HepG2 (cell line): Measurements from ENCODE around the gene SBK1. TPM values are rescaled to one million over a fixed set of nuclear protein-coding genes. Genes with fewer than 3 reads are reported as not detected.

Experiments used
- FOXK2 ChIP-seq: fragments of 450-650 bp; IDR thresholded peaks from 2 replicates; pipeline ENCODE4 v1.6.1; 2016
- RFX1 ChIP-seq: fragments of 450-650 bp; IDR thresholded peaks from 2 replicates; pipeline ENCODE4 v1.6.1; 2017
- TCF7 ChIP-seq: sonication (generic); IDR thresholded peaks from 2 replicates; pipeline ENCODE4 v1.6.1; 2016; ENCODE audit warnings: antibody characterized with exemption, low read depth
- ZNF510 ChIP-seq: sonication (generic); formaldehyde crosslinking; IDR thresholded peaks from 2 replicates; pipeline ENCODE4 v1.4.0; 2020; ENCODE audit warnings: low read depth, mild to moderate bottlenecking, missing genetic modification reagents
- ZNF724P ChIP-seq: sonication (generic); formaldehyde crosslinking; IDR thresholded peaks from 2 replicates; pipeline ENCODE4 v1.8.0; 2022; ENCODE audit warnings: missing genetic modification reagents, borderline replicate concordance
- polyA plus RNA-seq, 8 experiments: library from polyadenylated mRNA; depleted of rRNA in 3 of 8; stranded (reverse) in 7 of 8; unstranded in 1 of 8; fragments of >200 nt; fragmentation: Illumina TruSeq in 4 of 8; extraction: Trizol in 4 of 8; gene quantifications; 2 replicates each; pipeline versions ENCODE4 v1.2.1 to v1.2.3, GENCODE V29; 2011 to 2016; ENCODE audit warnings: low read depth in 4 of 8, missing spikeins in 1 of 8, mixed read lengths in 1 of 8; ENCODE audit not compliant: insufficient read depth in 1 of 8
- total RNA-seq, 5 experiments: library from RNA; depleted of rRNA; stranded (reverse); fragments of >200 nt; fragmentation: Illumina TruSeq; extraction: Trizol; gene quantifications; 2 replicates each; pipeline ENCODE4 v1.2.3, GENCODE V29; 2016; ENCODE audit warnings: low read depth in 1 of 5
- TF ChIP-seq, protein P1 (sequence below): sonication (generic); formaldehyde crosslinking; IDR thresholded peaks from 2 replicates; pipeline ENCODE4 v1.4.0; 2020; ENCODE audit warnings: missing genetic modification reagents
- TF ChIP-seq, protein P2 (sequence below): sonication (generic); formaldehyde crosslinking; IDR thresholded peaks from 2 replicates; pipeline ENCODE4 v1.5.0; 2020; ENCODE audit warnings: mild to moderate bottlenecking, missing genetic modification reagents, borderline replicate concordance
- TF ChIP-seq, protein P3 (sequence below): IDR thresholded peaks from 2 replicates; pipeline ENCODE4 v1.6.1; 2016

Gene SBK1
- total and polyA plus RNA-seq, 2 of the 13 experiments (the other 11 are each of a cell fraction or from before 2014, with no cell fraction given) = 0.15 to 0.17 TPM

GRCh38 chr16:28257256-28257655 lies 35.1 kb upstream of the SBK1 start (continued):
- TF ChIP-seq, protein P1, sequence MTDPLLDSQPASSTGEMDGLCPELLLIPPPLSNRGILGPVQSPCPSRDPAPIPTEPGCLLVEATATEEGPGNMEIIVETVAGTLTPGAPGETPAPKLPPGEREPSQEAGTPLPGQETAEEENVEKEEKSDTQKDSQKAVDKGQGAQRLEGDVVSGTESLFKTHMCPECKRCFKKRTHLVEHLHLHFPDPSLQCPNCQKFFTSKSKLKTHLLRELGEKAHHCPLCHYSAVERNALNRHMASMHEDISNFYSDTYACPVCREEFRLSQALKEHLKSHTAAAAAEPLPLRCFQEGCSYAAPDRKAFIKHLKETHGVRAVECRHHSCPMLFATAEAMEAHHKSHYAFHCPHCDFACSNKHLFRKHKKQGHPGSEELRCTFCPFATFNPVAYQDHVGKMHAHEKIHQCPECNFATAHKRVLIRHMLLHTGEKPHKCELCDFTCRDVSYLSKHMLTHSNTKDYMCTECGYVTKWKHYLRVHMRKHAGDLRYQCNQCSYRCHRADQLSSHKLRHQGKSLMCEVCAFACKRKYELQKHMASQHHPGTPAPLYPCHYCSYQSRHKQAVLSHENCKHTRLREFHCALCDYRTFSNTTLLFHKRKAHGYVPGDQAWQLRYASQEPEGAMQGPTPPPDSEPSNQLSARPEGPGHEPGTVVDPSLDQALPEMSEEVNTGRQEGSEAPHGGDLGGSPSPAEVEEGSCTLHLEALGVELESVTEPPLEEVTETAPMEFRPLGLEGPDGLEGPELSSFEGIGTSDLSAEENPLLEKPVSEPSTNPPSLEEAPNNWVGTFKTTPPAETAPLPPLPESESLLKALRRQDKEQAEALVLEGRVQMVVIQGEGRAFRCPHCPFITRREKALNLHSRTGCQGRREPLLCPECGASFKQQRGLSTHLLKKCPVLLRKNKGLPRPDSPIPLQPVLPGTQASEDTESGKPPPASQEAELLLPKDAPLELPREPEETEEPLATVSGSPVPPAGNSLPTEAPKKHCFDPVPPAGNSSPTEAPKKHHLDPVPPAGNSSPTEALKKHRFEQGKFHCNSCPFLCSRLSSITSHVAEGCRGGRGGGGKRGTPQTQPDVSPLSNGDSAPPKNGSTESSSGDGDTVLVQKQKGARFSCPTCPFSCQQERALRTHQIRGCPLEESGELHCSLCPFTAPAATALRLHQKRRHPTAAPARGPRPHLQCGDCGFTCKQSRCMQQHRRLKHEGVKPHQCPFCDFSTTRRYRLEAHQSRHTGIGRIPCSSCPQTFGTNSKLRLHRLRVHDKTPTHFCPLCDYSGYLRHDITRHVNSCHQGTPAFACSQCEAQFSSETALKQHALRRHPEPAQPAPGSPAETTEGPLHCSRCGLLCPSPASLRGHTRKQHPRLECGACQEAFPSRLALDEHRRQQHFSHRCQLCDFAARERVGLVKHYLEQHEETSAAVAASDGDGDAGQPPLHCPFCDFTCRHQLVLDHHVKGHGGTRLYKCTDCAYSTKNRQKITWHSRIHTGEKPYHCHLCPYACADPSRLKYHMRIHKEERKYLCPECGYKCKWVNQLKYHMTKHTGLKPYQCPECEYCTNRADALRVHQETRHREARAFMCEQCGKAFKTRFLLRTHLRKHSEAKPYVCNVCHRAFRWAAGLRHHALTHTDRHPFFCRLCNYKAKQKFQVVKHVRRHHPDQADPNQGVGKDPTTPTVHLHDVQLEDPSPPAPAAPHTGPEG (CRISPR knock-in tag) = no peak
- TF ChIP-seq, protein P2, sequence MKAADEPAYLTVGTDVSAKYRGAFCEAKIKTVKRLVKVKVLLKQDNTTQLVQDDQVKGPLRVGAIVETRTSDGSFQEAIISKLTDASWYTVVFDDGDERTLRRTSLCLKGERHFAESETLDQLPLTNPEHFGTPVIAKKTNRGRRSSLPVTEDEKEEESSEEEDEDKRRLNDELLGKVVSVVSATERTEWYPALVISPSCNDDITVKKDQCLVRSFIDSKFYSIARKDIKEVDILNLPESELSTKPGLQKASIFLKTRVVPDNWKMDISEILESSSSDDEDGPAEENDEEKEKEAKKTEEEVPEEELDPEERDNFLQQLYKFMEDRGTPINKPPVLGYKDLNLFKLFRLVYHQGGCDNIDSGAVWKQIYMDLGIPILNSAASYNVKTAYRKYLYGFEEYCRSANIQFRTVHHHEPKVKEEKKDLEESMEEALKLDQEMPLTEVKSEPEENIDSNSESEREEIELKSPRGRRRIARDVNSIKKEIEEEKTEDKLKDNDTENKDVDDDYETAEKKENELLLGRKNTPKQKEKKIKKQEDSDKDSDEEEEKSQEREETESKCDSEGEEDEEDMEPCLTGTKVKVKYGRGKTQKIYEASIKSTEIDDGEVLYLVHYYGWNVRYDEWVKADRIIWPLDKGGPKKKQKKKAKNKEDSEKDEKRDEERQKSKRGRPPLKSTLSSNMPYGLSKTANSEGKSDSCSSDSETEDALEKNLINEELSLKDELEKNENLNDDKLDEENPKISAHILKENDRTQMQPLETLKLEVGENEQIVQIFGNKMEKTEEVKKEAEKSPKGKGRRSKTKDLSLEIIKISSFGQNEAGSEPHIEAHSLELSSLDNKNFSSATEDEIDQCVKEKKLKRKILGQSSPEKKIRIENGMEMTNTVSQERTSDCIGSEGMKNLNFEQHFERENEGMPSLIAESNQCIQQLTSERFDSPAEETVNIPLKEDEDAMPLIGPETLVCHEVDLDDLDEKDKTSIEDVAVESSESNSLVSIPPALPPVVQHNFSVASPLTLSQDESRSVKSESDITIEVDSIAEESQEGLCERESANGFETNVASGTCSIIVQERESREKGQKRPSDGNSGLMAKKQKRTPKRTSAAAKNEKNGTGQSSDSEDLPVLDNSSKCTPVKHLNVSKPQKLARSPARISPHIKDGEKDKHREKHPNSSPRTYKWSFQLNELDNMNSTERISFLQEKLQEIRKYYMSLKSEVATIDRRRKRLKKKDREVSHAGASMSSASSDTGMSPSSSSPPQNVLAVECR (CRISPR knock-in tag) = no peak
- TF ChIP-seq ZNF510 (no peak), ZNF724P (no peak), FOXK2 (no peak), RFX1 (no peak), TCF7 (no peak)
- TF ChIP-seq, protein P3, sequence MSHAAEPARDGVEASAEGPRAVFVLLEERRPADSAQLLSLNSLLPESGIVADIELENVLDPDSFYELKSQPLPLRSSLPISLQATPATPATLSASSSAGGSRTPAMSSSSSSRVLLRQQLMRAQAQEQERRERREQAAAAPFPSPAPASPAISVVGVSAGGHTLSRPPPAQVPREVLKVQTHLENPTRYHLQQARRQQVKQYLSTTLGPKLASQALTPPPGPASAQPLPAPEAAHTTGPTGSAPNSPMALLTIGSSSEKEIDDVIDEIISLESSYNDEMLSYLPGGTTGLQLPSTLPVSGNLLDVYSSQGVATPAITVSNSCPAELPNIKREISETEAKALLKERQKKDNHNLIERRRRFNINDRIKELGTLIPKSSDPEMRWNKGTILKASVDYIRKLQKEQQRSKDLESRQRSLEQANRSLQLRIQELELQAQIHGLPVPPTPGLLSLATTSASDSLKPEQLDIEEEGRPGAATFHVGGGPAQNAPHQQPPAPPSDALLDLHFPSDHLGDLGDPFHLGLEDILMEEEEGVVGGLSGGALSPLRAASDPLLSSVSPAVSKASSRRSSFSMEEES (CRISPR knock-in tag) = no peak
